ENCODE measurements around the gene MAP3K13.

The MAP3K13 gene

GRCh38 chr3:185537369-185537970 lies 174.5 kb downstream of the MAP3K13 start:
- POLR2A ChIA-PET: no interaction called here
- TF ChIP-seq CTCF (IDR thresholded peaks at IDR 0.05; ENCODE audit: control extremely low read depth, extremely low read depth, low read depth, missing control alignments): no peak
- peak; percentile 84 for DNase-seq (ENCODE audit: extremely low spot score)
- CTCF ChIA-PET: interaction anchor here (1.1 to 1.4 kb wide), 3 partner anchors 9 to 229 kb away, joined by 3 to 4 read pairs (median 4); no protein-coding TSS in a partner anchor

Measured in GM10248 (cell line).